GM12874 (cell line): ENCODE data around the gene ODAD2.

Experiments used
- CTCF ChIP-seq: IDR thresholded peaks from 2 replicates; pipeline ENCODE4 v1.5.1; 2011; ENCODE audit warnings: low read depth, mild to moderate bottlenecking, control low read depth, low read length, moderate library complexity; ENCODE audit not compliant: insufficient read depth

ODAD2 gene

DNA sequence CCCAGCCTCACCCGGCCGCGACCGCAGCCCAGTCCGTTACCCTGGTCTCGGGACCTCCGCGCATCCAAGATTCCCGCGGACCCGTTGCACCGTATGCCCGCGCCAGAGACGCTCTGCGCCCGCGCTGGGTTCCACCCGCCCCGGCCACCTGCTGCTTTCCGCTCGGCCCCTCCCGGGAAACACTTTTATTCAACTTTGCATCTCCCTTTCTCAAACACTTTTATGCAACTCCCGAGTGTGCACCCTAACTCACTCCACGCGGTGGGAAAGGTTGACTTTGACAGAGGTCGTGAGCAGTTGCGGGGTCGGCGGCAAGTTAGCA lies at the start of gene ODAD2:
Gene ODAD2 (minus strand): TSS at position 126 of the 322 bp plus-strand sequence. CDS start 3,937 bp downstream, outside the sequence.
- TF ChIP-seq CTCF, result no peak

DNA sequence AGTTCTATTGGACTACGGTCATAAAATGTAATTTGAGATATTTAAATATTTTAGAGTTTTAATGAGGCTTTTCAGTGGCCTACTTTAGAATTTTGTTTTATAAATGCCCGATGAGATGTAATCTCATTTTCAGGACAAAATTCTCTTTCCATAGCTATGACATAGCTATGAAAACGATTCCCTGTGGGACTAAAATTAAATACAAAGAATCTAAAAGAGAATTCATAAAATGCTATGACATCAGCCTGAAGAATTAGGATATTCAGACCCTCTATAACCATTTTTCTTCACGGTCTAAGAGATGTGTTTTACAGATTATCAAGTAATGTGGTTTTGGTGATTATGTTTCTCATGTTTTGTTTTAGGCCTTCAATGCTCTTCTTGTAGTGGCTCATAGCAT lies 48.2 kb upstream of the ODAD2 start:
- no peak for TF ChIP-seq CTCF

- TF ChIP-seq CTCF, result no peak
Measured at GRCh38 chr10:28046579-28046978, 47.7 kb upstream of the ODAD2 start.

DNA sequence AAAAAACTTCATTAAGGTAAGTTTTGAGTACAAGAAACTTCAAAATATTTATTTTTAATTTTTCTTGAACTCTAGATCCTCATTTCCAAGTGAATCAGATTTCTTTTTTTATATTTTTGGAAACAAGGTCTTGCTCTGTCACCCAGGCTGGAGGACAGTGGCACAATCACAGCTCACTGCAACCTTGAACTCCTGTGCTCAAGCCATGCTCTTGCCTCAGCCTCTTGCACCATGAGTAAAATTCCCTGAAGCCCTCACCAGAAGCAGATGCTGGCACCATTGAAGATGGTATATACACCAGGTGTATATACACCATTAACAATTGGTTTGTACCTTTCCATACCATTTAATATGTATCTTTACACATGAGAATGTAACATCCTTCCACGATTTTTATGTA lies 45.1 kb upstream of the ODAD2 start:
- TF ChIP-seq CTCF, result no peak

GRCh38 chr10:28036587-28036986 lies 37.7 kb upstream of the ODAD2 start:
- no peak for TF ChIP-seq CTCF

GRCh38 chr10:28020993-28021982 lies 22.4 kb upstream of the ODAD2 start:
- TF ChIP-seq CTCF, result no peak

DNA sequence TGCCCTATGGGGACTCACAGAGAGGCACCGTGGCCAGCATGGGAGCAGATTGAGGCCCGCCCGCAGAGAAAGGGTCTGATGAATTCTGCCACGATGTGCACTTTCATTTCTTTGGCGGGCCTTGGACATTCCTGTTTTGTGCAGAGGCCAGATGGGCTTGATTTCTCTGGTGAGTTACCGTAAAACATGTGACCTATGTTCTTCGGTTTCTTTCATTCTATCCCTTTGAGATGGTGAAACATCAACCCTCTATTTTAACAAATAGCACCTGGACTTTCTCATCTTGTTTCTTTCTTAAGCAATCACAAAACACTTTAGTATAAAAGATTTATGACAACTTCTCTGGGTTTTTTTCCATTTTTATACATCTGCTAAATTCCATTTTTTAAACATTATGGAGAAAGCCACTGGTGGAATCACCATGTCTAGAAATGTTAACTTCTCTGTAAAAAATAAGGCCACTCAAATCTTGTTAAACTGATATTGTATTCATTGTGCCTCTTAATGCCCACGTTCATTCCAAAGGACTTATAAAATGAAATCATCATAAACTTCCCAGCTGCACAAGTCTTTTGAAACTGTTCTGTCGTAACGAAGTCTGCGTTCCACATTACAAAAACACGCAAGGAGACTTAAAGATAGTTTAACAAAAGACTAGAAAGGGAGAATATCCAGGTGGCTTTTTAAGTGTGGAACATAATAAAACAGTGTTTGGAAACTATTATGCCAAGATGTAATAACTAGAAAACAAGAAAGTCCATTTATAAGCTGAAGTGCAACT lies 21.4 kb upstream of the ODAD2 start:
- TF ChIP-seq CTCF, result no peak
